Mucosa of stomach (tissue), 1 donor: ENCODE results near the gene TP63.
"Not testable (repeated sequence)": the region's sequence is repeated elsewhere in the genome, so short reads cannot be mapped to it uniquely, and the experiment has no call there.

Experiments
- H3K27me3 ChIP-seq: one replicate; pipeline ENCODE4 v1.7.0; 2013; ENCODE audit warnings: mild to moderate bottlenecking, low read length; ENCODE audit not compliant: control insufficient read depth, insufficient read depth
- H3K36me3 ChIP-seq: one replicate; pipeline ENCODE4 v1.7.0; 2013; ENCODE audit warnings: low read length; ENCODE audit not compliant: control insufficient read depth, insufficient read depth
- H3K4me1 ChIP-seq: one replicate; pipeline ENCODE4 v1.7.0; 2013; ENCODE audit warnings: mild to moderate bottlenecking, low read length; ENCODE audit not compliant: control insufficient read depth, insufficient read depth
- H3K4me3 ChIP-seq: one replicate; pipeline ENCODE4 v1.7.0; 2013; ENCODE audit warnings: low read length
- H3K9ac ChIP-seq: one replicate; pipeline ENCODE4 v1.7.0; 2013; ENCODE audit warnings: mild to moderate bottlenecking, low read length, moderate library complexity
- H3K9me3 ChIP-seq: one replicate; pipeline ENCODE4 v1.7.0; 2013; ENCODE audit warnings: mild to moderate bottlenecking, low read length, moderate library complexity; ENCODE audit not compliant: control insufficient read depth
- donor health status: Pancreatic carcinoma.

Gene TP63

GRCh38 chr3:189598530-189599225 is 32.5 kb upstream of the TP63 start:
- H3K4me1 ChIP-seq, result no peaks in the 10 kb centered on the region
- H3K27me3 ChIP-seq, result no peaks in the 10 kb centered on the region
- no peak overlapping the region for H3K9ac ChIP-seq
- no peaks in the 10 kb centered on the region for H3K9me3 ChIP-seq
- no peak overlapping the region for H3K4me3 ChIP-seq
- H3K36me3 ChIP-seq, result no peaks in the 10 kb centered on the region

- no peak overlapping the region for H3K9ac ChIP-seq
These were observed 28.7 kb upstream of the TP63 start for GRCh38 chr3:189602471-189602870.

GRCh38 chr3:189605717-189606116 is 25.5 kb upstream of the TP63 start:
- no peaks in the 10 kb centered on the region for H3K9me3 ChIP-seq
- no peaks in the 10 kb centered on the region for H3K27me3 ChIP-seq
- no peaks in the 10 kb centered on the region for H3K4me1 ChIP-seq
- H3K4me3 ChIP-seq, result no peak overlapping the region
- H3K9ac ChIP-seq, result no peak overlapping the region
- no peaks in the 10 kb centered on the region for H3K36me3 ChIP-seq

More at GRCh38 chr3:189602471-189602870, 28.7 kb upstream of the TP63 start:
- no peaks in the 10 kb centered on the region for H3K9me3 ChIP-seq
- H3K36me3 ChIP-seq, result no peaks in the 10 kb centered on the region
- H3K4me1 ChIP-seq, result no peaks in the 10 kb centered on the region
- H3K27me3 ChIP-seq, result no peaks in the 10 kb centered on the region
- no peak overlapping the region for H3K4me3 ChIP-seq

- Histone ChIP-seq H3K27me3 (no peaks in the 10 kb centered on the region), H3K36me3 (no peaks in the 10 kb centered on the region), H3K4me1 (no peaks in the 10 kb centered on the region), H3K4me3 (no peak overlapping the region), H3K9me3 (no peaks in the 10 kb centered on the region), H3K9ac (no peak overlapping the region)
These were observed 24.4 kb upstream of the TP63 start for GRCh38 chr3:189606774-189607173.

- not testable (repeated sequence) for H3K9me3 ChIP-seq, H3K36me3 ChIP-seq, H3K4me1 ChIP-seq, H3K9ac ChIP-seq, H3K27me3 ChIP-seq, H3K4me3 ChIP-seq
These were observed 18.5 kb upstream of the TP63 start for GRCh38 chr3:189612641-189613040.

GRCh38 chr3:189613122-189613521 is 18.1 kb upstream of the TP63 start:
- no peaks in the 10 kb centered on the region for H3K9me3 ChIP-seq
- H3K27me3 ChIP-seq, result no peaks in the 10 kb centered on the region
- H3K4me3 ChIP-seq, result no peak overlapping the region
- H3K36me3 ChIP-seq, result no peaks in the 10 kb centered on the region
- H3K4me1 ChIP-seq, result no peaks in the 10 kb centered on the region
- no peak overlapping the region for H3K9ac ChIP-seq

- no peaks in the 10 kb centered on the region for H3K36me3 ChIP-seq
- no peaks in the 10 kb centered on the region for H3K9me3 ChIP-seq
- H3K27me3 ChIP-seq, result no peaks in the 10 kb centered on the region
- H3K9ac ChIP-seq, result no peak overlapping the region
- no peaks in the 10 kb centered on the region for H3K4me1 ChIP-seq
- H3K4me3 ChIP-seq, result no peak overlapping the region
These were observed 9.1 kb upstream of the TP63 start for GRCh38 chr3:189621948-189622603.

- Histone ChIP-seq H3K9ac (no peak overlapping the region), H3K9me3 (no peaks in the 10 kb centered on the region), H3K36me3 (no peaks in the 10 kb centered on the region), H3K27me3 (no peaks in the 10 kb centered on the region), H3K4me1 (no peaks in the 10 kb centered on the region), H3K4me3 (no peak overlapping the region)
These were observed 8.6 kb upstream of the TP63 start for GRCh38 chr3:189622629-189623028.

- Histone ChIP-seq H3K27me3 (no peaks in the 10 kb centered on the region), H3K9ac (no peak overlapping the region), H3K4me1 (no peaks in the 10 kb centered on the region), H3K4me3 (no peak overlapping the region), H3K36me3 (no peaks in the 10 kb centered on the region), H3K9me3 (no peaks in the 10 kb centered on the region)
These were observed 7.1 kb upstream of the TP63 start for GRCh38 chr3:189624130-189624529.

GRCh38 chr3:189625071-189625470 is 6.1 kb upstream of the TP63 start:
- H3K9me3 ChIP-seq, result no peaks in the 10 kb centered on the region
- no peaks in the 10 kb centered on the region for H3K27me3 ChIP-seq
- H3K4me3 ChIP-seq, result no peak overlapping the region
- H3K36me3 ChIP-seq, result no peaks in the 10 kb centered on the region
- no peaks in the 10 kb centered on the region for H3K4me1 ChIP-seq
- H3K9ac ChIP-seq, result no peak overlapping the region

- no peaks in the 10 kb centered on the region for H3K36me3 ChIP-seq
- H3K4me1 ChIP-seq, result peaks cover under 1% of the 10 kb centered on the region
- H3K4me3 ChIP-seq, result no peak overlapping the region
- H3K9ac ChIP-seq, result no peak overlapping the region
- H3K27me3 ChIP-seq, result no peaks in the 10 kb centered on the region
- no peaks in the 10 kb centered on the region for H3K9me3 ChIP-seq
These were observed 5.6 kb upstream of the TP63 start for GRCh38 chr3:189625572-189625971.

GRCh38 chr3:189626286-189626685 is 4.9 kb upstream of the TP63 start:
- Histone ChIP-seq H3K4me3 (no peak overlapping the region), H3K9ac (no peak overlapping the region), H3K4me1 (peaks cover 5% of the 10 kb centered on the region), H3K27me3 (no peaks in the 10 kb centered on the region), H3K9me3 (no peaks in the 10 kb centered on the region), H3K36me3 (no peaks in the 10 kb centered on the region)
